Activated T-cell treated with anti-CD3 and anti-CD28 coated beads for 1 hour (primary cell): ENCODE data around the gene MAGED1.
"Not testable (repeated sequence)": the region's sequence is repeated elsewhere in the genome, so short reads cannot be mapped to it uniquely, and the experiment has no call there.

Source experiments
- DNase-seq: peaks from one replicate; pipeline ENCODE4 v3.0.0-alpha.2; 2020; ENCODE audit warnings: low read depth

MAGED1 gene

GRCh38 chrX:51896626-51897025 is 3.2 kb downstream of the MAGED1 start:
- DNase-seq: no peak

GRCh38 chrX:51899741-51900140 is 6.3 kb downstream of the MAGED1 start:
- DNase-seq: no peak

- DNase-seq: no peak
Observed at GRCh38 chrX:51902510-51903050, 9.2 kb downstream of the MAGED1 start.

GRCh38 chrX:51905152-51905551 is 11.7 kb downstream of the MAGED1 start:
- not testable (repeated sequence) for DNase-seq

- DNase-seq: no peak
Observed at GRCh38 chrX:51905711-51906110, 12.3 kb downstream of the MAGED1 start.

GRCh38 chrX:51917604-51918003 is 24.2 kb downstream of the MAGED1 start:
- no peak for DNase-seq

- no peak for DNase-seq
Observed at GRCh38 chrX:51922561-51922960, 29.1 kb downstream of the MAGED1 start.

- DNase-seq: no peak
Observed at GRCh38 chrX:51931566-51932150, 38.2 kb downstream of the MAGED1 start.
